Glutamatergic neuron (in vitro differentiated cells): ENCODE data around the gene KLHDC7B. TPM values are rescaled to one million over a fixed set of nuclear protein-coding genes. Genes with fewer than 3 reads are reported as not detected.
A peak's percentile ranks its signal among the peaks of the same experiment; 100 is the strongest.

Experiments used
- DNase-seq: peaks from one replicate; pipeline ENCODE4 v3.0.0; 2022
- H3K27ac Mint-ChIP-seq: one replicate; pipeline ENCODE4 v1.8.0; 2020; ENCODE audit warnings: mild to moderate bottlenecking, mixed read lengths, inconsistent platforms; ENCODE audit not compliant: unreplicated experiment
- H3K27me3 Mint-ChIP-seq: one replicate; pipeline ENCODE4 v1.8.0; 2020; ENCODE audit warnings: mild to moderate bottlenecking, moderate library complexity, mixed read lengths, inconsistent platforms; ENCODE audit not compliant: unreplicated experiment
- H3K36me3 Mint-ChIP-seq: one replicate; pipeline ENCODE4 v1.8.0; 2020; ENCODE audit warnings: mild to moderate bottlenecking, mixed read lengths, inconsistent platforms; ENCODE audit not compliant: unreplicated experiment
- H3K4me1 Mint-ChIP-seq: one replicate; pipeline ENCODE4 v1.8.0; 2020; ENCODE audit warnings: mild to moderate bottlenecking, low read depth, mixed read lengths, inconsistent platforms; ENCODE audit not compliant: unreplicated experiment
- H3K4me3 Mint-ChIP-seq: one replicate; pipeline ENCODE4 v1.8.0; 2020; ENCODE audit warnings: mild to moderate bottlenecking, mixed read lengths, inconsistent platforms; ENCODE audit not compliant: unreplicated experiment
- H3K9me3 Mint-ChIP-seq: one replicate; pipeline ENCODE4 v1.8.0; 2020; ENCODE audit warnings: mild to moderate bottlenecking, moderate library complexity, mixed read lengths, inconsistent platforms; ENCODE audit not compliant: unreplicated experiment
- CTCF ChIP-seq: fragments of 200-600 bp; sonication (generic); IDR thresholded peaks from one replicate; pipeline ENCODE4 v1.5.0; 2021; ENCODE audit not compliant: partially characterized antibody, unreplicated experiment
- total RNA-seq: library from RNA; stranded (reverse); fragmentation: NEBNext Ultra II Directional; extraction: Animal tissue kit (Norgen Biotek cat#: 25700); gene quantifications from one replicate; pipeline ENCODE4 v1.2.1, GENCODE V29; 2021; ENCODE audit not compliant: unreplicated experiment

KLHDC7B gene
- total RNA-seq, 1 donor from 2014 or later: 0.12 TPM

- no peak for DNase-seq
- Mint-ChIP-seq H3K27ac (no peak overlapping the region), H3K9me3 (peaks cover 10% of the 10 kb centered on the region)
These were observed 29.8 kb downstream of the KLHDC7B start for GRCh38 chr22:50575426-50575941.

GRCh38 chr22:50576070-50576469, 30.4 kb downstream of the KLHDC7B start:
- Mint-ChIP-seq H3K36me3 (no peaks in the 10 kb centered on the region), H3K9me3 (peaks cover 10% of the 10 kb centered on the region), H3K27me3 (peaks cover 2% of the 10 kb centered on the region), H3K4me3 (no peak overlapping the region), H3K27ac (peak overlapping the region; percentile 59), H3K4me1 (peaks cover 10% of the 10 kb centered on the region)
- no peak for TF ChIP-seq CTCF
- peak; percentile 36 for DNase-seq

More at GRCh38 chr22:50575426-50575941, 29.8 kb downstream of the KLHDC7B start:
- H3K36me3 Mint-ChIP-seq: no peaks in the 10 kb centered on the region
- peaks cover 10% of the 10 kb centered on the region for H3K4me1 Mint-ChIP-seq
- no peak overlapping the region for H3K4me3 Mint-ChIP-seq
- peaks cover 2% of the 10 kb centered on the region for H3K27me3 Mint-ChIP-seq
- no peak for TF ChIP-seq CTCF

- DNase-seq: no peak
- no peak overlapping the region for H3K27ac Mint-ChIP-seq
- H3K36me3 Mint-ChIP-seq: no peaks in the 10 kb centered on the region
- peaks cover 2% of the 10 kb centered on the region for H3K27me3 Mint-ChIP-seq
- TF ChIP-seq CTCF: no peak
- H3K4me1 Mint-ChIP-seq: peaks cover 14% of the 10 kb centered on the region
- peaks cover 12% of the 10 kb centered on the region for H3K9me3 Mint-ChIP-seq
- H3K4me3 Mint-ChIP-seq: peak overlapping the region; percentile 42
These were observed 31.4 kb downstream of the KLHDC7B start for GRCh38 chr22:50576806-50577696.

- Mint-ChIP-seq H3K9me3 (peaks cover 12% of the 10 kb centered on the region), H3K27me3 (peaks cover 2% of the 10 kb centered on the region), H3K4me1 (peaks cover 14% of the 10 kb centered on the region), H3K4me3 (peak overlapping the region; percentile 42), H3K36me3 (no peaks in the 10 kb centered on the region), H3K27ac (no peak overlapping the region)
- no peak for DNase-seq
- no peak for TF ChIP-seq CTCF
These were observed 31.9 kb downstream of the KLHDC7B start for GRCh38 chr22:50577697-50577986.
